Erythroblast (primary cell): Measurements from ENCODE around the gene APC.

Experiments used
- GATA1 ChIP-seq: IDR thresholded peaks from 2 replicates; pipeline ENCODE4 v1.6.1; 2011; ENCODE audit warnings: low read depth, mild to moderate bottlenecking, control low read depth, low read length, moderate library complexity
- POLR2A ChIP-seq: IDR thresholded peaks from 2 replicates; pipeline ENCODE4 v1.6.1; 2011; ENCODE audit warnings: mild to moderate bottlenecking, low read length

GRCh38 chr5:112847306-112847705 is 109.6 kb downstream of the APC start:
- TF ChIP-seq POLR2A (no peak), GATA1 (no peak)
